Kidney (tissue), 14 donors: Measurements from ENCODE around the gene COL26A1. TPM values are rescaled to one million over a fixed set of nuclear protein-coding genes. Genes with fewer than 3 reads are reported as not detected.
A peak's percentile ranks its signal among the peaks of the same experiment; 100 is the strongest.

ENCODE experiments used
- DNase-seq, 5 donors: peaks; one replicate each; pipeline ENCODE4 v3.0.0-alpha.2; 2013 to 2020
- FAIRE-seq: peaks from 2 replicates; lab custom pipeline; 2012; peaks lifted over from hg19 to GRCh38; lab: Jason Lieb, UNC
- H3K27ac ChIP-seq, 2 donors: one replicate each; pipeline ENCODE4 v1.7.0; 2013; ENCODE audit warnings: low read depth in 2 of 2, low read length in 2 of 2, inconsistent platforms in 1 of 2
- H3K27me3 ChIP-seq: one replicate; pipeline ENCODE4 v1.7.1; 2013; ENCODE audit warnings: low read length, inconsistent platforms; ENCODE audit not compliant: control insufficient read depth, insufficient read depth
- H3K36me3 ChIP-seq, 3 donors: one replicate each; pipeline versions ENCODE4 v1.7.0 to v1.7.1; 2013; ENCODE audit warnings: low read length in 3 of 3, control low read depth in 1 of 3, inconsistent platforms in 1 of 3; ENCODE audit not compliant: insufficient read depth in 3 of 3, control insufficient read depth in 2 of 3
- H3K4me1 ChIP-seq, 3 donors: one replicate each; pipeline versions ENCODE4 v1.7.0 to v1.7.1; 2013; ENCODE audit warnings: low read length in 3 of 3, inconsistent platforms in 1 of 3, low read depth in 1 of 3; ENCODE audit not compliant: control insufficient read depth in 2 of 3, insufficient read depth in 2 of 3
- H3K4me3 ChIP-seq, 3 donors: one replicate each; pipeline versions ENCODE4 v1.7.0 to v1.8.1; 2013; ENCODE audit warnings: low read length in 3 of 3, control low read depth in 1 of 3, inconsistent platforms in 1 of 3
- H3K9ac ChIP-seq, 3 donors: one replicate each; pipeline versions ENCODE4 v1.7.0 to v1.7.1; 2013; ENCODE audit warnings: low read length in 3 of 3, control low read depth in 1 of 3, inconsistent platforms in 1 of 3
- H3K9me3 ChIP-seq, 3 donors: one replicate each; pipeline versions ENCODE4 v1.7.0 to v1.7.1; 2013; ENCODE audit warnings: low read length in 3 of 3, control low read depth in 1 of 3, inconsistent platforms in 1 of 3; ENCODE audit not compliant: control insufficient read depth in 2 of 3, insufficient read depth in 1 of 3
- intact Hi-C: fragments of 100-400 bp; cut with DNase I; formaldehyde crosslinking; loops from one replicate; pipeline ENCODE4 v1.11.1; 2022
- polyA plus RNA-seq: library from polyadenylated mRNA; stranded (reverse); fragments of 350-450 nt; fragmentation: Illumina TruSeq; extraction: RNeasy Lipid Tissue Mini Kit (QIAGEN cat#74804); gene quantifications from one replicate; pipeline ENCODE4 v1.2.3, GENCODE V29; 2014; ENCODE audit warnings: low read depth, low replicate concordance; ENCODE audit not compliant: insufficient read depth
- total RNA-seq: library from RNA; stranded (reverse); fragmentation: NEBNext Ultra II Directional; extraction: Animal tissue kit (Norgen Biotek cat#: 25700); gene quantifications from one replicate; pipeline ENCODE4 v1.2.1, GENCODE V29; 2021
- TF ChIP-seq, protein P1 (sequence below): IDR thresholded peaks from 3 replicates; pipeline ENCODE4 v1.5.1; 2012; ENCODE audit warnings: mild to moderate bottlenecking, moderate library complexity, borderline replicate concordance; ENCODE audit not compliant: insufficient read depth; ENCODE audit errors: extremely low read depth
- donor health status: control.
- donor health status: control.
- donor health status: control.
- donor health status: control.
- donor health status: control.
- donor health status: DM: yes; HTN: yes; CAD: no.
- donor health status: Normal renal cell carcinoma (clear cell type).

Gene COL26A1
- total and polyA plus RNA-seq, 2 donors from 2014 or later, result 1.2 to 3.5 TPM

DNA sequence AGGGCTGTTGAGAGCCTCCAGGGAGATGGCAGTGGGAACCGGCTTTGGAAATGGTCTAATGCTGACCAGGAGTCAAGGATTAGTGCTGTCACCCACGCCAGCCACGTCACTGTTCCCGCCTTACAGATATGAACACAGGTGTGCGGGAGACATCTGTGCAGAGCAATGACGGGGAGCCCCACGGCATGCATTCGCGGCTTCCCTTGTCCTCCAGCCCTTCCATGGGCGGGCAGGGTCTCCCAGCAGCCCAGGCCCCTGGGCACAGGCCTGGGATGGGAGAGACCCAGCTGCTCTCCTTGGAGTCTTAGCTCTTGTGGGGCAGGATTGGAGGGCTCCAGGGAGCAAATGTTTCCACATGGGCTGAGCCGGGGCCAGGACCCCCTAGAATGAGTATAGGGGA, 172.2 kb downstream of the COL26A1 start:
- H3K4me1 ChIP-seq, result no peaks in the 10 kb centered on the region
- no peaks in the 10 kb centered on the region for H3K27me3 ChIP-seq
- DNase-seq, result no peak
- intact Hi-C loops, result loop anchor here (10.0 kb wide), 1 partner anchor 170 kb away; the partner anchor contains the start of gene COL26A1
- no peak overlapping the region for H3K4me3 ChIP-seq
- H3K27ac ChIP-seq, result no peak overlapping the region
- TF ChIP-seq, protein P1, sequence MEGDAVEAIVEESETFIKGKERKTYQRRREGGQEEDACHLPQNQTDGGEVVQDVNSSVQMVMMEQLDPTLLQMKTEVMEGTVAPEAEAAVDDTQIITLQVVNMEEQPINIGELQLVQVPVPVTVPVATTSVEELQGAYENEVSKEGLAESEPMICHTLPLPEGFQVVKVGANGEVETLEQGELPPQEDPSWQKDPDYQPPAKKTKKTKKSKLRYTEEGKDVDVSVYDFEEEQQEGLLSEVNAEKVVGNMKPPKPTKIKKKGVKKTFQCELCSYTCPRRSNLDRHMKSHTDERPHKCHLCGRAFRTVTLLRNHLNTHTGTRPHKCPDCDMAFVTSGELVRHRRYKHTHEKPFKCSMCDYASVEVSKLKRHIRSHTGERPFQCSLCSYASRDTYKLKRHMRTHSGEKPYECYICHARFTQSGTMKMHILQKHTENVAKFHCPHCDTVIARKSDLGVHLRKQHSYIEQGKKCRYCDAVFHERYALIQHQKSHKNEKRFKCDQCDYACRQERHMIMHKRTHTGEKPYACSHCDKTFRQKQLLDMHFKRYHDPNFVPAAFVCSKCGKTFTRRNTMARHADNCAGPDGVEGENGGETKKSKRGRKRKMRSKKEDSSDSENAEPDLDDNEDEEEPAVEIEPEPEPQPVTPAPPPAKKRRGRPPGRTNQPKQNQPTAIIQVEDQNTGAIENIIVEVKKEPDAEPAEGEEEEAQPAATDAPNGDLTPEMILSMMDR, result no peak
- H3K9me3 ChIP-seq, result no peaks in the 10 kb centered on the region
- H3K9ac ChIP-seq, result no peak overlapping the region
- H3K36me3 ChIP-seq, result no peaks in the 10 kb centered on the region
- FAIRE-seq, result no peak

DNA sequence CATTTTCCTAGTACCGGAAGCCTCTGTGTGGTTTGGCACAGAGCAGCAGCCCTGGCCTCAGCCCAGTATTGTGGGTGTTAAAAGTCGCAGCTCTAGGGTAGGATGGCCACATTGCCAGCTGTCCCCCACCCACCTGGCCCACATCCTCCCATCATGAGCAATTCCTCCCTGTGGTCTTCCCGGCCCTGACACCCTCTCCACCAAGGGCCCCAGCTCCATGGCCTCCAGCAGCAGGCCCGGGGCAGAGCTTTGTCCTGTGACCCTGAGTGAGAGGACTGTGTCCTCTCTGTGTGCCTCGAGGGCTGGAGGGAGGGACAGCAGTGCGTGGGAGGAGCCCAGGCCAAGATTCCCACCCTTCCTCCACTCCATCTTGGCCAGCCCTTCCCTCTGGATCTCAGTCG, 172.7 kb downstream of the COL26A1 start:
- intact Hi-C loops, result loop anchor here (10.0 kb wide), 1 partner anchor 171 kb away; the partner anchor contains the start of gene COL26A1
- TF ChIP-seq, protein P1, result no peak
- FAIRE-seq (no peak), DNase-seq (peak in 1 of 5 donors; percentile 17)
- H3K9me3 ChIP-seq, result no peaks in the 10 kb centered on the region
- H3K27ac ChIP-seq, result no peak overlapping the region
- no peak overlapping the region for H3K9ac ChIP-seq
- no peak overlapping the region for H3K4me3 ChIP-seq
- H3K27me3 ChIP-seq, result no peaks in the 10 kb centered on the region
- H3K4me1 ChIP-seq, result no peaks in the 10 kb centered on the region
- H3K36me3 ChIP-seq, result no peaks in the 10 kb centered on the region

DNA sequence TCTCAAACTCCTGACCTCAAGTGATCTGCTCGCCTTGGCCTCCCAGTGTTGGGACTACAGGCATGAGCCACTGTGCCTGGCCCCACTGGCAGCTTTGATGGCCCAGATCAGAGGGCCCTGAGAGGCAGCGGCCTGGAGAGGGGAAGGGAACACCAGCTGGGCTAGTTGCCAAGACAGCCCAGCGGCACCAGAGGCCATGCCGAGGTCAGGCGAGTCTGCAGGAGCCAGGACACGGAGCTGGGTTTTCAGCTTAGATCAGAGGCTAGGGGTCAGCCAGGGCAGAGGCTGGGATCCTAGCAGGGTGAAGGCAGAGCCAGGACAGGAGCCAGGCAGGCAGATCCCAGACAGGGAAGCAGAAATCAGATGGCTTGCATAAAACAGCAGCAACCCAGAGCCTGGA, 173.6 kb downstream of the COL26A1 start:
- TF ChIP-seq, protein P1, result no peak
- Histone ChIP-seq H3K27ac (no peak overlapping the region), H3K4me1 (no peaks in the 10 kb centered on the region), H3K27me3 (no peaks in the 10 kb centered on the region), H3K9me3 (no peaks in the 10 kb centered on the region), H3K4me3 (no peak overlapping the region), H3K9ac (no peak overlapping the region), H3K36me3 (no peaks in the 10 kb centered on the region)
- intact Hi-C loops, result loop anchor here (10.0 kb wide), 1 partner anchor 171 kb away; the partner anchor contains the start of gene COL26A1
- DNase-seq (no peak), FAIRE-seq (no peak)

DNA sequence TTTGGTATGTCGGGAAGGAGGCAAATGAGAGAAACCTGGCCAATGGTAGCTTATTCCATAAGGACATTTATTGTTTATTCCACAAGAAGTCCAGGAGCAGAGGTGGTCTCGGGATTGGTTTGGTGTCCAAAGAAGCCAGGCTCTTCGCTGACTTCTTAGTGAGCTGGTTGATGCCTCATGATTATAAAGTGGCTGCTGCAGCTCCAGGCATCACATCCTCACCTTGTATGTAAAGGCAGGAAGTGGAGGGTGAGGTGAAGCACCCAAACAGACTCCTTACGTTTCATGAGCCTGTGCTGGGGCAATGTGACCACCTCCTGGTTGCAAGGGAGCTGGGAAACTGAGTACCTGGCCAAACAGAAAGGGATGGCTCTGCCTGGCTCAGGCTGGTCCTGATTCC, 174.0 kb downstream of the COL26A1 start:
- FAIRE-seq (no peak), DNase-seq (no peak)
- no peak overlapping the region for H3K27ac ChIP-seq
- H3K4me1 ChIP-seq, result no peaks in the 10 kb centered on the region
- TF ChIP-seq, protein P1, result no peak
- no peaks in the 10 kb centered on the region for H3K9me3 ChIP-seq
- no peaks in the 10 kb centered on the region for H3K27me3 ChIP-seq
- H3K36me3 ChIP-seq, result no peaks in the 10 kb centered on the region
- intact Hi-C loops, result loop anchor here (10.0 kb wide), 1 partner anchor 172 kb away; the partner anchor contains the start of gene COL26A1
- H3K4me3 ChIP-seq, result no peak overlapping the region
- H3K9ac ChIP-seq, result no peak overlapping the region
